Epithelial cell of proximal tubule (primary cell): ENCODE measurements around the gene PIGT. TPM values are rescaled to one million over a fixed set of nuclear protein-coding genes. Genes with fewer than 3 reads are reported as not detected.

Experiments used
- DNase-seq: peaks from one replicate; pipeline ENCODE4 v3.0.0-alpha.2; 2011; ENCODE audit warnings: low read depth
- H3K4me3 ChIP-seq: 2 replicates; pipeline ENCODE4 v1.5.1; 2011; ENCODE audit warnings: low read depth, mild to moderate bottlenecking, low read length
- total RNA-seq: library from RNA; depleted of rRNA; stranded (reverse); fragments of >200 nt; gene quantifications from 2 replicates; pipeline ENCODE4 v1.2.3, GENCODE V29; 2015
- TF ChIP-seq, protein P1 (sequence below): conservative IDR thresholded peaks from 2 replicates; pipeline ENCODE4 v1.5.1; 2012; ENCODE audit warnings: low read depth, mild to moderate bottlenecking, low read length

PIGT gene
- total RNA-seq, 1 donor from 2014 or later, result 59.9 TPM

- no peak for DNase-seq
- TF ChIP-seq, protein P1, sequence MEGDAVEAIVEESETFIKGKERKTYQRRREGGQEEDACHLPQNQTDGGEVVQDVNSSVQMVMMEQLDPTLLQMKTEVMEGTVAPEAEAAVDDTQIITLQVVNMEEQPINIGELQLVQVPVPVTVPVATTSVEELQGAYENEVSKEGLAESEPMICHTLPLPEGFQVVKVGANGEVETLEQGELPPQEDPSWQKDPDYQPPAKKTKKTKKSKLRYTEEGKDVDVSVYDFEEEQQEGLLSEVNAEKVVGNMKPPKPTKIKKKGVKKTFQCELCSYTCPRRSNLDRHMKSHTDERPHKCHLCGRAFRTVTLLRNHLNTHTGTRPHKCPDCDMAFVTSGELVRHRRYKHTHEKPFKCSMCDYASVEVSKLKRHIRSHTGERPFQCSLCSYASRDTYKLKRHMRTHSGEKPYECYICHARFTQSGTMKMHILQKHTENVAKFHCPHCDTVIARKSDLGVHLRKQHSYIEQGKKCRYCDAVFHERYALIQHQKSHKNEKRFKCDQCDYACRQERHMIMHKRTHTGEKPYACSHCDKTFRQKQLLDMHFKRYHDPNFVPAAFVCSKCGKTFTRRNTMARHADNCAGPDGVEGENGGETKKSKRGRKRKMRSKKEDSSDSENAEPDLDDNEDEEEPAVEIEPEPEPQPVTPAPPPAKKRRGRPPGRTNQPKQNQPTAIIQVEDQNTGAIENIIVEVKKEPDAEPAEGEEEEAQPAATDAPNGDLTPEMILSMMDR, result no peak
- H3K4me3 ChIP-seq, result no peak overlapping the region
Observed at GRCh38 chr20:45426320-45427016, 10.5 kb downstream of the PIGT start.

- H3K4me3 ChIP-seq, result no peak overlapping the region
- DNase-seq, result no peak
- TF ChIP-seq, protein P1, result no peak
Observed at GRCh38 chr20:45427236-45428149, 11.6 kb downstream of the PIGT start.

GRCh38 chr20:45429618-45430017 lies 13.7 kb downstream of the PIGT start:
- no peak overlapping the region for H3K4me3 ChIP-seq
- TF ChIP-seq, protein P1, result no peak
- DNase-seq, result no peak

DNA sequence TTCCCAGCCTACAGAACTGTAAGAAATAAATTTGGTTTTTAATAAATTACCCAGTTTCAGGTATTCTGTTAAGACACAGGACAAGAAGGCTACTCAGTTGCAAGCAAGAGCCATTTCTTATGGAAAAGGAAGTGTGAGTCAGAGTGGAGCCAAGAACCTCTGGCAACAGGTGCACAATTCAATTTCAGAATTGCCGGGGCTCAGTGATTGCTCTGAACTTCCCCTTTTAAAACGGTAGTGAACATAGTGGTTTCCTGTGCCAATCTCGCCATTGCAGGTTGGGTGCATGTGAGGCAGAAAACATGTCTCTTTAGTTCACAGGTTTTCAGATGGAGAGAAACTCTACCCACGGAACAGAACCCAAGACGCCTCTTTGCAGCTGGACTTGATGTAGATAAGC lies 16.4 kb downstream of the PIGT start:
- TF ChIP-seq, protein P1, result no peak
- no peak overlapping the region for H3K4me3 ChIP-seq
- no peak for DNase-seq

DNA sequence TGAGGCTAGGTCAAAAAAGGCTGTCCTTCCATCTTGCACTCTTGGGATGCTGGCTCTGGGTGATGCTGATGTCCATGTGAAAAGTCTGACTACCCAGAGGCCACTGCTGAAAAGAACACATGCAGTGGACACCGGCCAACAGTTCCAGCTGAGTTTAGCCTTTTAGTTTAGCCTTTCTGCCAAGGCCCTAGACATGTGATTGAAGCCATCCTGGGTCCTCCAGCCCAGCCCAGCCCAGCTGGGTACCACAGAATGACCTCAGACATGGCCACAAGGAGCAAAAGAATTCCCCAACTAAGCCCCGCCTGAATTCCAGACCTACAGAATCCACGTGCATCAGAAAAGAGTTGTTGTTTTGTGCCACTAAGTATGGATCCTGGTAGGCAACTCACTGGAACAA lies 17.4 kb downstream of the PIGT start:
- TF ChIP-seq, protein P1, result no peak
- no peak for DNase-seq
- H3K4me3 ChIP-seq, result no peak overlapping the region

DNA sequence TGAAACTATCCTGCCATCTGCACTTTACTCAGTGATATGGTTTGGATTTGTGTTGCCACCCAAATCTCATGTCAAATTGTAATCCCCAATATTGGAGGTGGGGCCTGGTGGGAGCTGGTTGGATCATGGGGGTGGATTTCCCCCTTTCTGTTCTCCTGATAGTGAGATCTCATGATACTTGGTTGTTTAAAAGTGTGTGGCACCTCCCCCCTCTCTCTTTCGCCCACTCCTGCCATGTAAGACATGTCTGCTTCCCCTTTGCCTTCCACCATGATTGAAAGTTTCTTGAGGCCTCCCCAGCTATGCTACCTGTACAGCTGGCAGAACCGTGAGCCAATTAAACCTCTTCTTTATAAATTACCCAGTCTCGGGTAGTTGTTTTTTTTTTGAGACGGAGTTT lies 18.0 kb downstream of the PIGT start:
- H3K4me3 ChIP-seq, result no peak overlapping the region
- DNase-seq, result no peak
- TF ChIP-seq, protein P1, result no peak
